ENCODE results near the gene MTHFD2L.

The MTHFD2L gene

DNA sequence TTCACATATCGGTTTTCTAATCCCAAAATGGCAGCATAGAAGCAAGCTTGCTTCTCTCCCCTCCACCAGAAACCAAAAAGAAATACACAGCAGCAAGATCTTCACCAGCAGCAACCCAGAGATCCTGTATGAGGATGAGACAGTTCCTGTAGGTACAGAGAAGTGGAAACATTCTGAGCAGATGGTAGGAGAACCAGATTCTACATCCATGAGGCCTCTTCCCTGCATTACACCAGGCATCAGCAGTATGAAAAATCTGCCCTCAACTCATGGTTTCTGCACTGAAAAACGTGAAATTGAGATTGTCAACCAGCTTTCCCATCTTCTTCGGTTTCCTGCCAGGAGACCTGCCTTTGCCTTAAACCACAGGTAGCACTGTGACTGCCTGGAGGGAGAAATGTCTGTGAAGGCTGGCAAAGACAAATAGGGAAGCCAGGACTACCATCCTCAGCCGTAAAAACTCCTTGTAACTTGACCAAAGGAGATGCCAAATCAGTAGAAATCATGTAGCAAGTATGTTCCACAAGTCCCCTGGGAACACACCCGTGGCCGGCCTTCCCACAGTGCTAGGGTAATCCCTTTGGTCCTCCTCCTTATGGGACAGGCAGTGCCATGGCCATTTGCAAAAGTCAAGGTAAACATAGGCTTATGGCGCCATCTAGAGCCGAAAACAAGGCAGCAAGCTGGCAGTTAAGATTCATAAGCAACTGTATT is 24.0 kb upstream of the MTHFD2L start:
- no peaks in the 10 kb centered on the region for H4K20me1 ChIP-seq (ENCODE audit: insufficient read depth, low read length)
- peaks cover 7% of the 10 kb centered on the region for H3K4me1 ChIP-seq (ENCODE audit: insufficient read depth, low read length)
- no peak overlapping the region for H3K4me3 ChIP-seq (ENCODE audit: low read depth in 1 of 2, low read length in 2 of 2)
- peak overlapping the region; percentile 65 for H2AFZ ChIP-seq (ENCODE audit: low read depth, low read length)
- no peaks in the 10 kb centered on the region for H3K9me3 ChIP-seq (ENCODE audit: insufficient read depth, low read length, severe bottlenecking)
- H3K4me2 ChIP-seq (ENCODE audit: insufficient read depth, low read length): no peak overlapping the region
- no peaks in the 10 kb centered on the region for H3K27me3 ChIP-seq (ENCODE audit: insufficient read depth, low read length, poor library complexity)
- no peak overlapping the region for H3K9ac ChIP-seq (ENCODE audit: low read depth, low read length)
- no peaks in the 10 kb centered on the region for H3K36me3 ChIP-seq (ENCODE audit: insufficient read depth, low read length)
- ATAC-seq (ENCODE audit: insufficient read depth, low read depth) (peak; percentile 84), DNase-seq (peak; percentile 68)
- H3K27ac ChIP-seq (ENCODE audit: low read length): peak overlapping the region; percentile 10; the same call in 1 of the 2 replicates
- H3K79me2 ChIP-seq (ENCODE audit: insufficient read depth, low read length): no peaks in the 10 kb centered on the region
- TF ChIP-seq EZH2 (IDR thresholded peaks at IDR 0.05; ENCODE audit: borderline replicate concordance, low read depth, low read length, severe bottlenecking): no peak
- TF ChIP-seq, protein P1, sequence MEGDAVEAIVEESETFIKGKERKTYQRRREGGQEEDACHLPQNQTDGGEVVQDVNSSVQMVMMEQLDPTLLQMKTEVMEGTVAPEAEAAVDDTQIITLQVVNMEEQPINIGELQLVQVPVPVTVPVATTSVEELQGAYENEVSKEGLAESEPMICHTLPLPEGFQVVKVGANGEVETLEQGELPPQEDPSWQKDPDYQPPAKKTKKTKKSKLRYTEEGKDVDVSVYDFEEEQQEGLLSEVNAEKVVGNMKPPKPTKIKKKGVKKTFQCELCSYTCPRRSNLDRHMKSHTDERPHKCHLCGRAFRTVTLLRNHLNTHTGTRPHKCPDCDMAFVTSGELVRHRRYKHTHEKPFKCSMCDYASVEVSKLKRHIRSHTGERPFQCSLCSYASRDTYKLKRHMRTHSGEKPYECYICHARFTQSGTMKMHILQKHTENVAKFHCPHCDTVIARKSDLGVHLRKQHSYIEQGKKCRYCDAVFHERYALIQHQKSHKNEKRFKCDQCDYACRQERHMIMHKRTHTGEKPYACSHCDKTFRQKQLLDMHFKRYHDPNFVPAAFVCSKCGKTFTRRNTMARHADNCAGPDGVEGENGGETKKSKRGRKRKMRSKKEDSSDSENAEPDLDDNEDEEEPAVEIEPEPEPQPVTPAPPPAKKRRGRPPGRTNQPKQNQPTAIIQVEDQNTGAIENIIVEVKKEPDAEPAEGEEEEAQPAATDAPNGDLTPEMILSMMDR (IDR thresholded peaks at IDR 0.05; ENCODE audit: borderline replicate concordance, extremely low read depth, low read length, poor library complexity, severe bottlenecking): peak; percentile 90

DNA sequence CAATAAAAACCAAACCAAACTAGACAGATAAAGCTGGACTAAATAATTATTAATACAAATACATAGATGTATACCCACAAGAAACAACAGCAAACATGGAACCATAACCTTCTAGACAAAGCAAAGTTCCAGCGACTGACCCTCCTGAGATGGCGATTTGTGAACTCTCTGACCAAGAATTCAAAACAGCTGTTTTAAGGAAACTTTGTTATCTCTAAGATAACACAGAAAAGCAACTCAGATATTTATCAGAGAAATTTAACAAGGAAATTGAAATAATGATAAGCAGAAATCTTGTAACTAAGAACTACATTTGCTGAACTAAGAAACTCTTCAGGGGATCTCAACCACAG is 23.4 kb upstream of the MTHFD2L start:
- peaks cover 7% of the 10 kb centered on the region for H3K4me1 ChIP-seq (ENCODE audit: insufficient read depth, low read length)
- no peak overlapping the region for H3K4me2 ChIP-seq (ENCODE audit: insufficient read depth, low read length)
- no peak overlapping the region for H2AFZ ChIP-seq (ENCODE audit: low read depth, low read length)
- H3K9me3 ChIP-seq (ENCODE audit: insufficient read depth, low read length, severe bottlenecking): no peaks in the 10 kb centered on the region
- H4K20me1 ChIP-seq (ENCODE audit: insufficient read depth, low read length): no peaks in the 10 kb centered on the region
- ATAC-seq (ENCODE audit: insufficient read depth, low read depth): no peak
- DNase-seq: no peak
- no peak overlapping the region for H3K9ac ChIP-seq (ENCODE audit: low read depth, low read length)
- no peaks in the 10 kb centered on the region for H3K36me3 ChIP-seq (ENCODE audit: insufficient read depth, low read length)
- H3K27me3 ChIP-seq (ENCODE audit: insufficient read depth, low read length, poor library complexity): no peaks in the 10 kb centered on the region
- no peak overlapping the region for H3K27ac ChIP-seq (ENCODE audit: low read length)
- no peak overlapping the region for H3K4me3 ChIP-seq (ENCODE audit: low read depth in 1 of 2, low read length in 2 of 2)
- H3K79me2 ChIP-seq (ENCODE audit: insufficient read depth, low read length): no peaks in the 10 kb centered on the region
- TF ChIP-seq, protein P1 (IDR thresholded peaks at IDR 0.05; ENCODE audit: borderline replicate concordance, extremely low read depth, low read length, poor library complexity, severe bottlenecking): no peak
- no peak for TF ChIP-seq EZH2 (IDR thresholded peaks at IDR 0.05; ENCODE audit: borderline replicate concordance, low read depth, low read length, severe bottlenecking)

DNA sequence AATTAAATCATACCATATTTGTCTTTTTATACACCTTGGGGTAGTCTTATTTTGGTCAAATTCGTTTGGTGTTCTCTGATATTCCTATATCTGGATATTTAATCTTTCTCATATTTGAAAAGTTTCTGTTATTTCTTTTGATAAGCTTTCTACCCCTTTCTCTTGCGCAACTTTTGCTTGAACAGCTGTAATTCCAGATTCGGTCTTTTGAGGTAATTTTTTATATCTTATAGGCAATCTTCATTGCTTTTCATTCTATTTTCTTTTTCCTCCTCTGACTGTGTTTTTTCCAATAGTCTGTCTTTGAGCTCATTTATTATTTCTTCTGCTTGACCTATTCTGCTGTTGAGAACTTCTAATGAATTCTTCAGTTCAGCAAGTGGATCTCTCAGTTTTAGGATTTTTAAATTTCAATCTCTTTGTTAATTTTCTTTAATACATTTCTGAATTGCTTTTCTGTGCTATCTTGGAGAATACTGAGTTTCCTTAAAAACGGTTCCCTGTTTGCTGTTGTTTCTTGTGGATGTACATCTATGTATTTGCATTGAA is 11.3 kb upstream of the MTHFD2L start:
- Histone ChIP-seq H3K36me3 (ENCODE audit: insufficient read depth, low read length) (no peaks in the 10 kb centered on the region), H3K9me3 (ENCODE audit: insufficient read depth, low read length, severe bottlenecking) (no peaks in the 10 kb centered on the region), H3K4me3 (ENCODE audit: low read depth in 1 of 2, low read length in 2 of 2) (no peak overlapping the region), H3K4me2 (ENCODE audit: insufficient read depth, low read length) (no peak overlapping the region), H3K79me2 (ENCODE audit: insufficient read depth, low read length) (no peaks in the 10 kb centered on the region), H2AFZ (ENCODE audit: low read depth, low read length) (no peak overlapping the region), H3K4me1 (ENCODE audit: insufficient read depth, low read length) (no peaks in the 10 kb centered on the region), H4K20me1 (ENCODE audit: insufficient read depth, low read length) (no peaks in the 10 kb centered on the region), H3K27me3 (ENCODE audit: insufficient read depth, low read length, poor library complexity) (peaks cover 3% of the 10 kb centered on the region), H3K27ac (ENCODE audit: low read length) (no peak overlapping the region), H3K9ac (ENCODE audit: low read depth, low read length) (no peak overlapping the region)
- no peak for TF ChIP-seq EZH2 (IDR thresholded peaks at IDR 0.05; ENCODE audit: borderline replicate concordance, low read depth, low read length, severe bottlenecking)
- TF ChIP-seq, protein P1 (IDR thresholded peaks at IDR 0.05; ENCODE audit: borderline replicate concordance, extremely low read depth, low read length, poor library complexity, severe bottlenecking): no peak
- ATAC-seq (ENCODE audit: insufficient read depth, low read depth): no peak
- no peak for DNase-seq
